Measurements from ENCODE around the gene EGLN1. TPM values are rescaled to one million over a fixed set of nuclear protein-coding genes. Genes with fewer than 3 reads are reported as not detected.

EGLN1 gene
- total RNA-seq (2013; cell fraction: nucleolus; rRNA removed): 35.9 and 39.7 TPM in 2 replicates
- total RNA-seq (2014; rRNA removed) (7.9 and 9.9 TPM in 2 replicates), total RNA-seq (2014; rRNA removed; fragmentation: Illumina TruSeq; extraction: Trizol) (12.8 and 14.7 TPM in 2 replicates), total RNA-seq (2021) (9.2 and 10.5 TPM in 2 replicates), polyA plus RNA-seq (2011; rRNA removed) (46.6 and 88.5 TPM in 2 replicates), polyA plus RNA-seq (2014; fragmentation: Illumina TruSeq; extraction: Trizol) (15.8 and 15.9 TPM in 2 replicates), polyA plus RNA-seq (2014; fragmentation: Nextera tagmentation; extraction: Ambion mirVana) (1 to 10 TPM; 2.4 to 3.0 TPM), polyA plus RNA-seq (2014; rRNA removed) (8.8 and 9.8 TPM in 2 replicates), polyA plus RNA-seq (2016; fragmentation: Nextera tagmentation; extraction: Ambion mirVana) (1 to 10 TPM; 3.1 to 8.6 TPM), polyA minus RNA-seq (2011; rRNA and poly(A)+ RNA removed) (31.5 and 48.0 TPM in 2 replicates), Bru-seq, nascent RNA (percentile 82 among the genes with signal in this experiment), BruChase-seq, experiment 1, labeled RNA remaining after a 6-hour chase (percentile 77 among the genes with signal in this experiment), BruChase-seq, experiment 2, labeled RNA remaining after a 2-hour chase (percentile 74 among the genes with signal in this experiment)
- 10.1 TPM for polyA plus RNA-seq (2011; ENCODE audit: low read depth)
- 11.0 and 14.0 TPM in 2 replicates for polyA plus RNA-seq (2011; cell fraction: cytosol; rRNA removed)
- 9.6 and 10.5 TPM in 2 replicates for polyA plus RNA-seq (2011; cell fraction: nucleus; rRNA removed)
- polyA plus RNA-seq (2012): 24.3 and 32.6 TPM in 2 replicates
- polyA minus RNA-seq (2011; cell fraction: cytosol; rRNA and poly(A)+ RNA removed): 12.8 and 18.7 TPM in 2 replicates
- polyA minus RNA-seq (2011; cell fraction: nucleus; rRNA and poly(A)+ RNA removed): 12.1 and 18.6 TPM in 2 replicates
- long read RNA-seq, experiment 1, partial matches to known transcripts: 1 of 1 reads
- long read RNA-seq, experiment 1, other reads (novel, unspliced or antisense): 0 of 1 reads
- long read RNA-seq, experiment 2, full-length matches to known transcripts: 3 of 18 reads
- long read RNA-seq, experiment 2, partial matches to known transcripts: 8 of 18 reads
- long read RNA-seq, experiment 2, other reads (novel, unspliced or antisense): 7 of 18 reads

DNA sequence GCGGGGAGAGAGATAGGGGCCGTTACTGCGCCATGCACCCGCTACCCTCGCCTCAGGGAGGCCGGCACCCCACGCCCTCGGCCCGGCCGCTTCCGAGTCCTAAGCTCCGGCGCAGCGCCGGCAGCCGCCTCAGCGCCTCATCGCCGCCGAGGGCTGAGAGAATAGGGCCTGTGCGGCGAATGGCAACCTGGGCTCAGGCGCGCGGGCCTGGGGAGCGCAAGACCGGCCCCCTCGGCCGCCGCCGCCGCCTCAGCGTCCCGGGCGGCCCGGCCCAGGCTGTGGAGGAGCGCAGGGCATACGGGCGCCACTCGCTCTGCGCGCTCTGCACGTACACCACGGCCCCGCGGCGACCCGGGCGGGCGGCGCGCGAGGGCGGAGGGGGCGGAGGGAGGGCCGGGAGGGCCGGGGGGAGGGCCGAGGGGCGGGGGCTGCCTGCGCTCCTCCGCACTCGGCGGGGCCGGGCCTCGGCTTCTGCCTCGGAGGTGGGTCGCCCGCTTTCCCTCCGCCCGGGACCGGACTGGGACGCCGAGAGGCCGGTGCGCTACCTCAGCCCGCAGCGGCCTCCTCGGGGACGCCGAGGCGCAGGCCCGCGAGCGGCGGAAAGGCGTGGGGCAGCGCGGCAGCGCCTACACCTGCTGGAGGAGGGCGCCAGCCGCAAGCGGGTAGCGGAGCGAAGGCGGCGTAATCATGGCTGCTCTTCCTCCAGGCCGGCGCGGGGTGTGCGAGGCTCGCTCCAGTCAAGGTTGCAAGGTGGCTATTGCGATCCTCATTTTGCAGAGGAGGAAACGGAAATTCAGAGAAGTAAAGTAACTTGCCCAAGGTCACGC is at the start of gene EGLN1:
Gene EGLN1 (minus strand): TSS at position 317 of the 827 bp plus-strand sequence. CDS start 399 bp downstream, outside the sequence.
- H3K4me2 ChIP-seq (ENCODE audit: control insufficient read depth, insufficient read depth): peak within 1 kb of the TSS; percentile 78
- H3K9me3 ChIP-seq (replicated peaks; ENCODE audit: control insufficient read depth, insufficient read depth, low read length): no peaks in the 10 kb centered on the region
- intact Hi-C loops (cut with micrococcal nuclease; ENCODE audit: unreplicated experiment): loop anchor here (1.0 to 5.0 kb wide), 2 partner anchors 90 to 106 kb away; partner anchors contain the start of gene TSNAX
- peak within 1 kb of the TSS; percentile 92 for H3K4me3 ChIP-seq
- POLR2A ChIA-PET: interaction anchor here (0.6 to 1.1 kb wide), 2 partner anchors 10 to 441 kb away, joined by 3 to 4 read pairs; no protein-coding TSS in a partner anchor
- no peaks in the 10 kb centered on the region; a peak in 1 of 4 replicates for H3K27me3 ChIP-seq (replicated peaks in 1 of 2; ENCODE audit: control insufficient read depth in 2 of 2, insufficient read depth in 2 of 2, low read length in 1 of 2)
- no peaks in the 10 kb centered on the region for H3K4me1 ChIP-seq (ENCODE audit: control insufficient read depth, insufficient read depth, low read length)
- no peaks in the 10 kb centered on the region; a peak in 1 of 4 replicates for H3K36me3 ChIP-seq (ENCODE audit: control insufficient read depth in 2 of 2, insufficient read depth in 2 of 2, low read length in 1 of 2)
- RAD21 ChIA-PET (ENCODE audit: unreplicated experiment): interaction anchor here (1.4 kb wide), 1 partner anchor 110 kb away, joined by 3 read pairs; no protein-coding TSS in a partner anchor
- DNase-seq (ENCODE audit: low read depth, low spot score): peak; percentile 48
- H4K20me1 ChIP-seq (ENCODE audit: control insufficient read depth, insufficient read depth): peaks cover 7% of the 10 kb centered on the region; the same call in 1 of the 2 replicates
- peak; percentile 87 for ATAC-seq
- WGBS (ENCODE audit: insufficient coverage, insufficient replicate concordance, low lambda C conversion rate, missing lambda C conversion rate): under 1% methylated on average over 56 of the region's 104 CpGs
- in situ Hi-C loops (cut with MboI): no loop called here
- BruUV-seq (replicated peaks): no TSS peak
- peaks cover 48% of the 10 kb centered on the region for H3K79me2 ChIP-seq (ENCODE audit: control insufficient read depth, insufficient read depth, low read length)
- SMC1A ChIA-PET (ENCODE audit: uncharacterized antibody, unreplicated experiment): interaction anchor here (1.0 kb wide), 1 partner anchor 84 kb away, joined by 3 read pairs; the partner anchor contains the start of gene EXOC8
- peak; percentile 7 for FAIRE-seq
- peak within 1 kb of the TSS; percentile 93 for H2AFZ ChIP-seq (ENCODE audit: control insufficient read depth, low read depth, low read length)
- H3K9ac ChIP-seq (ENCODE audit: control insufficient read depth, insufficient read depth, low read length): peak within 1 kb of the TSS; percentile 76
- CTCF ChIA-PET: interaction anchor here (1.4 to 1.7 kb wide), 2 partner anchors 47 to 126 kb away, joined by 4 read pairs; no protein-coding TSS in a partner anchor
- peak within 1 kb of the TSS; percentile 81 for H3K27ac ChIP-seq (ENCODE audit: control insufficient read depth, insufficient read depth)
- TF ChIP-seq, protein P1, sequence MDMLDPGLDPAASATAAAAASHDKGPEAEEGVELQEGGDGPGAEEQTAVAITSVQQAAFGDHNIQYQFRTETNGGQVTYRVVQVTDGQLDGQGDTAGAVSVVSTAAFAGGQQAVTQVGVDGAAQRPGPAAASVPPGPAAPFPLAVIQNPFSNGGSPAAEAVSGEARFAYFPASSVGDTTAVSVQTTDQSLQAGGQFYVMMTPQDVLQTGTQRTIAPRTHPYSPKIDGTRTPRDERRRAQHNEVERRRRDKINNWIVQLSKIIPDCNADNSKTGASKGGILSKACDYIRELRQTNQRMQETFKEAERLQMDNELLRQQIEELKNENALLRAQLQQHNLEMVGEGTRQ (IDR thresholded peaks at IDR 0.05; ENCODE audit: borderline replicate concordance, low read depth, low read length): no peak
- TF ChIP-seq CEBPB (IDR thresholded peaks at IDR 0.05; ENCODE audit: borderline replicate concordance in 1 of 2, low read depth in 2 of 2, low read length in 2 of 2): no peak
- TF ChIP-seq, protein P2, sequence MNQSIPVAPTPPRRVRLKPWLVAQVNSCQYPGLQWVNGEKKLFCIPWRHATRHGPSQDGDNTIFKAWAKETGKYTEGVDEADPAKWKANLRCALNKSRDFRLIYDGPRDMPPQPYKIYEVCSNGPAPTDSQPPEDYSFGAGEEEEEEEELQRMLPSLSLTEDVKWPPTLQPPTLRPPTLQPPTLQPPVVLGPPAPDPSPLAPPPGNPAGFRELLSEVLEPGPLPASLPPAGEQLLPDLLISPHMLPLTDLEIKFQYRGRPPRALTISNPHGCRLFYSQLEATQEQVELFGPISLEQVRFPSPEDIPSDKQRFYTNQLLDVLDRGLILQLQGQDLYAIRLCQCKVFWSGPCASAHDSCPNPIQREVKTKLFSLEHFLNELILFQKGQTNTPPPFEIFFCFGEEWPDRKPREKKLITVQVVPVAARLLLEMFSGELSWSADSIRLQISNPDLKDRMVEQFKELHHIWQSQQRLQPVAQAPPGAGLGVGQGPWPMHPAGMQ (IDR thresholded peaks at IDR 0.05; ENCODE audit: borderline replicate concordance): no peak
- TF ChIP-seq JUNB (IDR thresholded peaks at IDR 0.05): no peak
- TF ChIP-seq FOS (IDR thresholded peaks at IDR 0.05; ENCODE audit: borderline replicate concordance, extremely low read depth, insufficient read length): no peak
- no peak for TF ChIP-seq SRF (IDR thresholded peaks at IDR 0.05; ENCODE audit: low read depth in 2 of 2, low read length in 2 of 2)
- 0 out of 2 replicates have a peak, but pooled peaks have one; percentile 69 for TF ChIP-seq PML (IDR thresholded peaks at IDR 0.05; ENCODE audit: low read length)
- TF ChIP-seq IRF4 (IDR thresholded peaks at IDR 0.05; ENCODE audit: low read depth, low read length): no peak
- peak; percentile 88 for TF ChIP-seq POLR2A (IDR thresholded peaks at IDR 0.05; ENCODE audit: low read depth, low read length)
- peak; percentile 56; the same call in 1 of the 2 replicates for TF ChIP-seq TCF3 (IDR thresholded peaks at IDR 0.05; ENCODE audit: borderline replicate concordance, insufficient read depth, low read depth, low read length)
- TF ChIP-seq, protein P3, sequence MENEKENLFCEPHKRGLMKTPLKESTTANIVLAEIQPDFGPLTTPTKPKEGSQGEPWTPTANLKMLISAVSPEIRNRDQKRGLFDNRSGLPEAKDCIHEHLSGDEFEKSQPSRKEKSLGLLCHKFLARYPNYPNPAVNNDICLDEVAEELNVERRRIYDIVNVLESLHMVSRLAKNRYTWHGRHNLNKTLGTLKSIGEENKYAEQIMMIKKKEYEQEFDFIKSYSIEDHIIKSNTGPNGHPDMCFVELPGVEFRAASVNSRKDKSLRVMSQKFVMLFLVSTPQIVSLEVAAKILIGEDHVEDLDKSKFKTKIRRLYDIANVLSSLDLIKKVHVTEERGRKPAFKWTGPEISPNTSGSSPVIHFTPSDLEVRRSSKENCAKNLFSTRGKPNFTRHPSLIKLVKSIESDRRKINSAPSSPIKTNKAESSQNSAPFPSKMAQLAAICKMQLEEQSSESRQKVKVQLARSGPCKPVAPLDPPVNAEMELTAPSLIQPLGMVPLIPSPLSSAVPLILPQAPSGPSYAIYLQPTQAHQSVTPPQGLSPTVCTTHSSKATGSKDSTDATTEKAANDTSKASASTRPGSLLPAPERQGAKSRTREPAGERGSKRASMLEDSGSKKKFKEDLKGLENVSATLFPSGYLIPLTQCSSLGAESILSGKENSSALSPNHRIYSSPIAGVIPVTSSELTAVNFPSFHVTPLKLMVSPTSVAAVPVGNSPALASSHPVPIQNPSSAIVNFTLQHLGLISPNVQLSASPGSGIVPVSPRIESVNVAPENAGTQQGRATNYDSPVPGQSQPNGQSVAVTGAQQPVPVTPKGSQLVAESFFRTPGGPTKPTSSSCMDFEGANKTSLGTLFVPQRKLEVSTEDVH (IDR thresholded peaks at IDR 0.05; ENCODE audit: low read depth, partially characterized antibody): no peak
- TF ChIP-seq MXI1 (IDR thresholded peaks at IDR 0.05; ENCODE audit: low read depth, low read length): peak; percentile 18; the same call in 1 of the 2 replicates

Measured in GM12878 (cell line).